Neural progenitor cell (in vitro differentiated cells): ENCODE data around the gene IRF8. TPM values are rescaled to one million over a fixed set of nuclear protein-coding genes. Genes with fewer than 3 reads are reported as not detected.

Experiments used
- DNase-seq: peaks from one replicate; pipeline ENCODE4 v3.0.0-alpha.2; 2016; ENCODE audit warnings: low spot score
- H2AFZ ChIP-seq: fragments of 200-600 bp; sonication (generic); replicated peaks from 2 replicates; pipeline ENCODE4 v1.6.1; 2016; ENCODE audit warnings: antibody characterized with exemption
- H3F3A ChIP-seq: fragments of 200-600 bp; sonication (generic); 2 replicates; pipeline ENCODE4 v1.6.1; 2016; ENCODE audit warnings: antibody characterized with exemption, low read depth
- H3K27ac ChIP-seq: fragments of 200-600 bp; sonication (generic); 2 replicates; pipeline ENCODE4 v1.5.1; 2016; ENCODE audit warnings: mild to moderate bottlenecking
- H3K27me3 ChIP-seq: fragments of 200-600 bp; sonication (generic); 2 replicates; pipeline ENCODE4 v1.6.1; 2016; ENCODE audit warnings: mild to moderate bottlenecking, moderate library complexity
- H3K36me3 ChIP-seq: fragments of 200-600 bp; sonication (generic); 2 replicates; pipeline ENCODE4 v1.5.1; 2016
- H3K4me1 ChIP-seq: fragments of 200-600 bp; sonication (generic); 2 replicates; pipeline ENCODE4 v1.6.1; 2016; ENCODE audit warnings: mixed run types
- H3K4me2 ChIP-seq: fragments of 200-600 bp; sonication (generic); 2 replicates; pipeline ENCODE4 v1.6.1; 2016
- H3K4me3 ChIP-seq: fragments of 200-600 bp; sonication (generic); 2 replicates; pipeline ENCODE4 v1.5.1; 2016
- H3K79me2 ChIP-seq: fragments of 200-600 bp; sonication (generic); 2 replicates; pipeline ENCODE4 v1.6.1; 2016; ENCODE audit warnings: low read depth
- H3K9ac ChIP-seq: fragments of 200-600 bp; sonication (generic); 2 replicates; pipeline ENCODE4 v1.6.1; 2016
- H3K9me3 ChIP-seq: fragments of 200-600 bp; sonication (generic); 2 replicates; pipeline ENCODE4 v1.5.1; 2016; ENCODE audit warnings: low read depth
- H4K20me1 ChIP-seq: fragments of 200-600 bp; sonication (generic); 2 replicates; pipeline ENCODE4 v1.6.1; 2016; ENCODE audit warnings: low read depth
- H3K27ac Mint-ChIP-seq: 3 replicates; pipeline ENCODE4 v1.8.0; 2021; ENCODE audit warnings: mixed read lengths
- H3K27me3 Mint-ChIP-seq: 2 replicates; pipeline ENCODE4 v1.8.0; 2022; ENCODE audit warnings: low read depth, mild to moderate bottlenecking, inconsistent platforms, moderate library complexity, mixed read lengths; ENCODE audit not compliant: insufficient read depth
- H3K36me3 Mint-ChIP-seq: 3 replicates; pipeline ENCODE4 v1.8.0; 2021; ENCODE audit warnings: mixed read lengths
- H3K4me1 Mint-ChIP-seq: 3 replicates; pipeline ENCODE4 v1.8.0; 2021; ENCODE audit warnings: mixed read lengths
- H3K4me3 Mint-ChIP-seq: 3 replicates; pipeline ENCODE4 v1.8.0; 2021; ENCODE audit warnings: mild to moderate bottlenecking, moderate library complexity, mixed read lengths
- H3K9me3 Mint-ChIP-seq: 3 replicates; pipeline ENCODE4 v1.8.0; 2020; ENCODE audit warnings: mixed read lengths
- CTCF ChIP-seq: fragments of 200-600 bp; sonication (generic); IDR thresholded peaks from 2 replicates; pipeline ENCODE4 v1.5.1; 2017; ENCODE audit warnings: antibody characterized with exemption, mild to moderate bottlenecking
- EZH2 ChIP-seq: fragments of 200-600 bp; sonication (generic); IDR thresholded peaks from 2 replicates; pipeline ENCODE4 v1.6.1; 2017; ENCODE audit warnings: antibody characterized with exemption, mild to moderate bottlenecking, moderate library complexity
- EZH2phosphoT487 ChIP-seq: fragments of 200-600 bp; sonication (generic); IDR thresholded peaks from 2 replicates; pipeline ENCODE4 v1.6.1; 2017; ENCODE audit warnings: antibody characterized with exemption
- total RNA-seq: library from RNA; depleted of rRNA; stranded (reverse); fragments of >200 nt; gene quantifications from 2 replicates; pipeline ENCODE4 v1.2.3, GENCODE V29; 2015; ENCODE audit warnings: low replicate concordance

IRF8 gene
- total RNA-seq, 1 donor from 2014 or later, result 1.2 TPM

DNA sequence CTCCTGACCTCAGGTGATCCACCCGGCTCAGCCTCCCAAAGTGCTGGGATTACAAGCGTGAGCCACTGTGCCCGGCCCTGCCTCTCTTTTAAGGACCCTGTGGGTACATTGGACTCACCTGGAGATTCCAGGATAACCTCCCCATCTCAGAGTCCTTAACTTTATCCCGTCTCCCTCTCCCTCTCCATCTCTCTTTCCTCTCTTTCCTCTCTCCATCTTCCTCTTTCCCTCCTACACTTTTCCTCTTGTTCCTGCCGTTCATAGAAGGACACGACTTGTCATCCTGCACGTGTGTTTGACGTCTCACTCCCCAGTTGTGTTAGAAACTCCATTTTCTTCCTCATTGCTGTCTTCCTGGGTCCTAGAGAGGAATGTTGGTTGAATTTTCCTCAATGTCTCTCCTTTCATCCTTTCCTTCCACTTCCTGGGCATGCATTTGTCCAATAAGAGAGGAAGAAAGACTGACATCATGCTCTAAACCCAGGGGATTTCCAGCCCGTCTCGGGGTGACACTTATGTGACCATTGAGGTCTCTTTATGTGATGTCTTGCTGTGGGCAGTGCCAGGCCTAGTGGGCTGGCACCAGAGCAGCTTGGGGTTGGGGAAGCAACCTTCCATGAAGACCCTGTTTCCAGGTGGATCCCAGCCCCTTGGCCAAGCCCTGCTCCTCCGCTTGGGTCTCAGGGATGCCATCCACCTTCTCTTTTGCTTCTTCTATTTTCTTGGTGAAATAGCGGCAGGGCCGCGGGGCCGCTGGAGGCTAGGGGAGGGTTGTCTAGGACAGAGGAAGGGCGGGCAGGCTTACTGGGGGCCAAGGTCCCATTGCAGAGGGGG, 39.8 kb upstream of the IRF8 start:
- Histone ChIP-seq H3K9me3 (no peaks in the 10 kb centered on the region), H3K4me3 (no peak overlapping the region), H3F3A (no peaks in the 10 kb centered on the region), H3K9ac (no peak overlapping the region), H3K79me2 (no peaks in the 10 kb centered on the region), H2AFZ (peak overlapping the region; percentile 17), H3K4me2 (no peak overlapping the region), H3K4me1 (no peaks in the 10 kb centered on the region), H3K27ac (no peak overlapping the region), H3K36me3 (no peaks in the 10 kb centered on the region), H3K27me3 (peaks cover 3% of the 10 kb centered on the region), H4K20me1 (no peaks in the 10 kb centered on the region)
- no peak overlapping the region for H3K27ac Mint-ChIP-seq
- no peaks in the 10 kb centered on the region for H3K4me1 Mint-ChIP-seq
- H3K4me3 Mint-ChIP-seq, result no peak overlapping the region
- peaks cover 22% of the 10 kb centered on the region for H3K27me3 Mint-ChIP-seq
- TF ChIP-seq EZH2 (no peak), CTCF (no peak), EZH2phosphoT487 (no peak)
- no peak for DNase-seq
- H3K36me3 Mint-ChIP-seq, result no peaks in the 10 kb centered on the region
- peaks cover 8% of the 10 kb centered on the region for H3K9me3 Mint-ChIP-seq

GRCh38 chr16:85859818-85860125, 39.2 kb upstream of the IRF8 start:
- no peaks in the 10 kb centered on the region for H4K20me1 ChIP-seq
- no peaks in the 10 kb centered on the region for H3K4me1 ChIP-seq
- no peaks in the 10 kb centered on the region for H3K36me3 Mint-ChIP-seq
- H3K4me3 ChIP-seq, result no peak overlapping the region
- H3K27me3 Mint-ChIP-seq, result peaks cover 18% of the 10 kb centered on the region
- H3K9me3 Mint-ChIP-seq, result peaks cover 8% of the 10 kb centered on the region
- no peak overlapping the region for H3K27ac ChIP-seq
- H3K79me2 ChIP-seq, result no peaks in the 10 kb centered on the region
- no peaks in the 10 kb centered on the region for H3K9me3 ChIP-seq
- no peaks in the 10 kb centered on the region for H3K36me3 ChIP-seq
- no peak overlapping the region for H3K4me3 Mint-ChIP-seq
- H3K4me1 Mint-ChIP-seq, result no peaks in the 10 kb centered on the region
- no peak overlapping the region for H3K9ac ChIP-seq
- H3K27me3 ChIP-seq, result peaks cover 3% of the 10 kb centered on the region
- no peak for TF ChIP-seq EZH2
- no peak for TF ChIP-seq EZH2phosphoT487
- no peak for TF ChIP-seq CTCF
- H2AFZ ChIP-seq, result peak overlapping the region; percentile 17
- no peak overlapping the region for H3K27ac Mint-ChIP-seq
- no peaks in the 10 kb centered on the region for H3F3A ChIP-seq
- no peak overlapping the region for H3K4me2 ChIP-seq
- no peak for DNase-seq

DNA sequence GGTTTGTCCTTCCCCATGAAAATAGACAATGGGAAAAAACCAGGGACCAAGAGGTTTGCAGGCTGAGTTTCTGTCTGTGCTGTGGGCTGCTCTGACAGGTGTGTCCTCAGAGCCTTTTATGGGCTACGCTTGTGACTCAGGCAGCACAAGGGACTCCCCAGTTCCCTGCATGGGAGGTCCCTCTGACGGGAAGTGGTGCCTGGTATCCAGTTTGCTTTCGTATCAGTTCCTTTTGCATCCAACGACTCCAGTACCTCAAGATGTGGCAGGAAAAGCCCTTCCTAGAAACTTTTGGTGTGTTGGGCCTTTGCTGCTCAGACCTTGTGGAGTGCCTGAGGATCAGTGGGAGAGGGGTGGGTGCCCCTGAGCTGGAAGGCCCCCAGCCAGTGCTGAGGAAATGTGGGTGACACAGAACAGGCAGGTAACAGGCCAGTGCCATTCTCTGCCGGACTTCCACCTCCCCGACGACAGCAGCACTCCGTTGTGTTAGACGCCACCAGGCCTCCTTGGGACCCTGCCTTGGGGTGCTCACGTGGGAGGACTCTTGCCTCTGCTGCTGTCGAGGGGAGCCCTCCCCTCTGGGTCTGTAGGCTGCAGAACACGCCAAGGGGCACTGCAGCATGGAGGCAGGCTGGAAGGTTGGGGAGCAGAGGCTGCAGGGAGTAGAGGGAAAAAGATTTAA, 38.4 kb upstream of the IRF8 start:
- Histone ChIP-seq H3F3A (no peaks in the 10 kb centered on the region), H3K4me2 (no peak overlapping the region), H3K4me1 (no peaks in the 10 kb centered on the region), H3K4me3 (no peak overlapping the region), H2AFZ (no peak overlapping the region), H3K27ac (no peak overlapping the region), H3K79me2 (no peaks in the 10 kb centered on the region), H4K20me1 (no peaks in the 10 kb centered on the region), H3K36me3 (no peaks in the 10 kb centered on the region), H3K9ac (no peak overlapping the region), H3K27me3 (peaks cover 3% of the 10 kb centered on the region), H3K9me3 (no peaks in the 10 kb centered on the region)
- no peaks in the 10 kb centered on the region for H3K36me3 Mint-ChIP-seq
- H3K9me3 Mint-ChIP-seq, result peaks cover 8% of the 10 kb centered on the region
- TF ChIP-seq EZH2, result no peak
- TF ChIP-seq CTCF, result no peak
- no peak for TF ChIP-seq EZH2phosphoT487
- H3K4me1 Mint-ChIP-seq, result no peaks in the 10 kb centered on the region
- no peak for DNase-seq
- H3K4me3 Mint-ChIP-seq, result no peak overlapping the region
- peaks cover 17% of the 10 kb centered on the region for H3K27me3 Mint-ChIP-seq
- no peak overlapping the region for H3K27ac Mint-ChIP-seq
